NCI-H1436 treated with DMSO at 0.1 percent for 48 hours (cell line): ENCODE data around the gene ASTN2.
"Not testable (repeated sequence)": the region's sequence is repeated elsewhere in the genome, so short reads cannot be mapped to it uniquely, and the experiment has no call there.

ENCODE experiments used
- DNase-seq: peaks from one replicate; lab custom pipeline; 2025; lab: John Stamatoyannopoulos, UW

Gene ASTN2

DNA sequence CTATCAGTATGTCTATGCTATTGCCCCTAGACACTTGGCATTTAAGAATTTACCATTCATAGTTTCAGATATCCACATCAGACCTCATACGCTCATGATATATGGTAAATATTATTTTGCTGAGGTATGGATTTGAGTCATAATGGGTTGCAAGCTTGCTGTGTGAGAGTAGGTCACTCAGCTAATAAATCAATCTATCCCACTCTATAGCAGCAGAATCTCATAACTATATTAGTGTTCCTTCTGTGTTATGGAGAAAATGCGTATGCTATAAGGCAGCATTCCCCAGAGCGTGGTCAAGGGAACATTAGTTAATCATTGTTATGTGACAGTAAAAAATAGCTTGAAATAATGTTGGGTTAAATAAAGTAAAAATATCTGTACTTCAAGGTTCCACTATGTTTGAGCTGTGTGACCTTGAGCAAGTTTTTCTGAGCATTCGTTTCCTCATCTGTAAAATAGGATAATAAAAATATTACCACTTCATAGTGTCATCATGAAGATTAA is 720.0 kb downstream of the ASTN2 start:
- DNase-seq, result no peak

DNA sequence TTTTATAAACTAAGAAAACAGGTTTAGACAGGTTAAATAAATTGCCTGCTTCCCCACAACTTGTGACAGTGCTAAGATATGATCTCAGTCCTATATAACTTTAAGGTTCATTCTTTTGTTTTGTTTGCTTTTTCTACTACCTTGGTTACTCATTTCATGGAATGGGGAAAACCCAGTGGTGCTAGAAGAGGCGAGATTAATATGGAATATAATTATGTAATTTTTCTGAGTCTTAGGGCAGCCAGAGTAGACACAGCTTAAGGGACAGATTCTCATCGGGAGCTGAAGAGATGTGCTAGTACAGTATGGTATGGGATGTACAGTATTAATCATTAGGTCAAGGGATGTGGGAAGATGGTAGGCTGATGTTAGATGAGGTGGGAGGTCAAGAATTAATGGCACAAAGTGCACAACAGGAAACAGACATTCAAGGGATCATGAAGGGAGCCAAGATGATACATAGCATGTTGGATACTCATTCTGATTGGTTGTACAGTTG is 721.6 kb downstream of the ASTN2 start:
- DNase-seq, result no peak

DNA sequence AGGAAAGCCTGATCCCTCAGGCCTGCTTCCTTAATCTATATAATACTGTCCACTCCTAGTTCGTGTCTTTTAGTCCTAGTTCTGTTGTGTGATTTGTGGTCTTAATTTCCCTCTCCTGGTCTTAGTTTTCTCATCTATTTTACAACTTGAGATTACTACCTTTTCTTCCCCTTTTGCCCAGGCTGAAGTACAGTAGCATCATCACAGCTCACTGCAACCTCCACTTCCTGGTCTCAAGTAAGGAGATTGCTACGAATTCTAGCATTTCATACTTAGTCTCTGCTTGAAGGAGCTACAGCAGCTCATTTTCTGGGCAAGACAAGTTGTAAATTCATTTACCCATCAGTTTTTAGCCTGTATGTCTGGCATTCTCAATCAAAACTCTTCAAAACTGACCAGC is 722.2 kb downstream of the ASTN2 start:
- no peak for DNase-seq

DNA sequence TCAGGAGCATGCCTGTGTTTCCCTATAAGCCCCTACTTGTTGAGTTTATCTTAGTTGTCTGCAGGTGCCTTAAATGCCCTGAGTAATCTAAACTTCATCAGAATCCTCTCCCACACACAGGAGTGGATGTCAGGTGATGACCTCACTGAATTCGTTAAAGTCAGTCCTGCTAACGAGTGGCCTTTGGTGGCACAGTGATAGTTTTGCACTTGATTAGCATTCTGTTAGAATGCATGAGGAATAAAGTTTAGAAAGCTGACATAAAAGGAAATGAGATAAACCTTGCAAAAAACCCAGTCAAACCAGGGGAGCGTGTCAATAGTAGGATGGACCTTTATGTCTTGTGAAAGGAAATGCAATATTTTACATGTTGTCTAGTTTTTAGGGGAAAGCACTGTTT is 723.2 kb downstream of the ASTN2 start:
- no peak for DNase-seq

DNA sequence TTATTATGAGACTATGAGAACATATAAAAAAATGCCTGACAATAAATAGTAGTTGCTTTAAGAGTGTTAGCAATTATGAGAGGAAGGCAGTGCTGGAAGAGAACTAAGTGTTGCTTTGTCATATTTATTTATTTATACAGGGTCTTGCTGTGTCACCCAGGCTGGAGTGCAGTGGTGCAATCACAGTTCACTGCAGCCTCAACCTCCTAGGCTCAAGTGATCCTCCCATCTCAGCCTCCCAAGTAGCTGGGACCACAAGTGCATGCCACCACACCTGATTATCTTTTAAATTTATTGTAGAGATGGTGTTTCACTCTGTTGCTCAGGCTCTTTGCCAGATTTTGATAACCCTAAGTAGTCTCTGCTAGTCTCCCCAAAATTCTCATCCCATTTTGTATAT is 724.1 kb downstream of the ASTN2 start:
- DNase-seq, result not testable (repeated sequence)

DNA sequence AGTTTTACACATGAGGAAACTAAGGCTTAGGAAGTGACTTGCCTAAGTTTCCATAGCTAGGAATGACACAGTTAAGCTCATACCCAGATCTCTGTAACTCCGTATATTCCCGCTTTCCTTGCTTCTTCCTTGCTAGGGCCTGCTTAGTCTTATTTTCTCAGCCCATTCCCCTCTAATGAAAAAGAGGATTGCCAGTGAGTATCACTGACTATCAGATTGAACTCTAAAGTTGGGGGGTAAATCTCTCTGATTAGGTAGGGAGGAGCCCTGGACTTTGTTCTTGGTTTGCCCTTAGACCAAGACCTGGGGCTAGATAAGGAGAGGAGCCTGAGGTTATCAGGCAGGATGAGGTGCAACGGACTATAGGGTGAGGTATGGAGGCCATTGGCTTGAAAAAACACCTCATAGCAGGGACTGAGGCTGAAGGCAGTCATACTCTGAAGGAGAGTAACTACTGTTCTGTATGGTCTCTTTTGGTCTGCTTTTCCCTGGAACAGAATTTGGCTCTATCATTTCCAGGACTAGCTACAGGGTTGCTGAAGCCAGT is 725.3 kb downstream of the ASTN2 start:
- no peak for DNase-seq

DNA sequence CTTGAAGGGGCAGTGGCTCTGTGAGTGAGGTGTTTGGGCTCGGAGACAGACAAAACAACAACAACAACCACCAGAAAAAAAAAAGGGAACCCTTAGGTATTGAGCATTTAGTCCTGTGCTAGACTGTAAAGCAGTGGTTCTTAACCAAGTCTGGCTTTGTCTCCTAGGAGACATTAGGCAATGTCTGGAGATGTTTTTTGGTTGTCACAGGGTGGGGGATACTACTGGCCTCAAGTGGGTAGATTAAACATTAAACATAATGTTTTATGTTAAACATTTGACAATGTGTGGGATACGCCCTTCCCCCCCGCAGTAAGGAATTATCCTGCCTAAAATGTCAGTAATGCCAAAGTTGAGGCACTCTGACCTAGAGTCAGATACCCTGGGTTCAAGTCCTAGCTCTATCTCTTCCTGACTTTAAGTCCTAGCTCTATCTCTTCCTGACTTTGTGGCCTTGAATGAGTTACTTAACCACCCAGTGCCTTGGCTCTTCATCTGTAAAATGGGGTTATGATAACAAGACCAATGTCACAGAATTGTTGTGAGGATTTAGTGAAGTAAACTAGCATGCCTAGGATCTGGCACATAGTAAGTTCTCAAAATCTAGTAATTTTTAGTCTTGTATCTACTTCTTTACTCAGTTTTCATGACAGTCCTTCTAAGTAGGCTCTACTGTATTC is 725.9 kb downstream of the ASTN2 start:
- DNase-seq, result no peak

DNA sequence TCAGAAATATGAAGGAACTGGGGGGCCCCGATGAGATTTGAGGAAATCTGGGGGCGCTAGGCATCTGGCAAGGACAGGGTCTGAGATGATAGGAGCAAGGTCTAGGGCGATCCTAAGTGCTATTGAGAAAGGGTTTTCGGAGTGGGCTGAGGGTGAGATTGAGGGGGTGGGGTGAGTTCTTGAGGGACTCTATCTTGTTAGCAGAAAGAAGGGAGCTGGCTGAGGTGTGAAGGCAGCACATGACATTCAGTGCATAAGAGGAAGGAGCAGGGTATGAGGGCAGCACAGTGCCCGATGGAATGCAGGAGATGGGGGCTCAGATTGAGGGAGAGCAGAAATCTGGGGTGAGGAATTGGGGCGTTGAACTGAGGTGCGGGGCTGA is 727.1 kb downstream of the ASTN2 start:
- DNase-seq, result no peak

DNA sequence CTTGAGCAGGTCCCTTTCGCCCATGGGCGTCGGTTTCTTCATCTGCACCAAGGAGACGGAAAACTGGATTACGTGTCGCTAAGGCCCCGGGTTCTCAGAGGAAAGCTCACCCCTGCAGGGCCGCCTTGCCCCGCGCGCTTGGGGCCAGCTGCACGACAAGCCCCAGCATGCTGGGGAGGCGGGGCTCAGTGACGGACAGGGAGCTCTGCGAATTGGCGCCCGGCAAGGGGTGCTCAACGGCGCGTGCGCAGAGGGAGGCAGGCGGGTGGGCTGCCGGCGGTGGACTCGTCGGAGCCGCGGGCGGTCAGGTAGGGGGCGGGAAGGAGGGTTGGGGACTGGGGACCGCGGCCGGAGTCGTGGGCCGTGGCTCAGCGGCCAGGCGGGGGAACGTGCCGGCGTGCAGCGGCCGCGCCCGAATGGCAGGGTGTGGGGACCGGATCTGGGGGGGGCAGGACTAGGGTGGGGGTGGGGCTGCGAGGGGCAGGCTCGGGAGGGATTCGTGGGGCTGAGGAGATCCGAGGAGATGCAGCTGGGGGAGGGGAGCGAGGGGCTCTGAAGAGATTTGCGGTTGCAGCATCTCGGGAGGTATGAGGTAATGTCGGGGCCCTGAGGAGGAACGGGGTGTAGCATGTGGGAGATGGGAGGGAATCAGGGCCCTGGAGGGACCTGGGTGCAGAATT is 727.6 kb downstream of the ASTN2 start, which contains the start of gene TRIM32:
Gene TRIM32 (plus strand): TSS at position 232 of the 680 bp plus-strand sequence. CDS start 10,438 bp downstream, outside the sequence.
- DNase-seq, result peak; percentile 62

DNA sequence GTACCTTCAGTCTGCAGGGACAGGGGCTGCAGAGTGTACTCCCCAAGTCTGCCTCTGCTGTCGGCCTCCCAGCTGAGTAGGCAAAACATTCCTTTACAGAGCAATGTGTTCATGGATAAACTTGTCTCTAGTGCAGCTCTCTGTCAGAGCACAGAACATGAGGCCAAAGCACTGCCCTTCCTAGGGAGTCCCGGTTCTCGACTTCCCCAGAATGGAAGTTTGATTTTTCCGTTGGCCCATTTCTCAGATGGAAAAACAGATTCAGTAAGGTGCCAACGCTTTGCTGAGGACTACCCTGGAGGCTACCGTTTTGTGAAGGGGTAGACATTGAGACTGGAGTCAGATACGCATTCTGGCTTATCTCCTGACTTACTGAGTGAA is 728.2 kb downstream of the ASTN2 start:
- no peak for DNase-seq

DNA sequence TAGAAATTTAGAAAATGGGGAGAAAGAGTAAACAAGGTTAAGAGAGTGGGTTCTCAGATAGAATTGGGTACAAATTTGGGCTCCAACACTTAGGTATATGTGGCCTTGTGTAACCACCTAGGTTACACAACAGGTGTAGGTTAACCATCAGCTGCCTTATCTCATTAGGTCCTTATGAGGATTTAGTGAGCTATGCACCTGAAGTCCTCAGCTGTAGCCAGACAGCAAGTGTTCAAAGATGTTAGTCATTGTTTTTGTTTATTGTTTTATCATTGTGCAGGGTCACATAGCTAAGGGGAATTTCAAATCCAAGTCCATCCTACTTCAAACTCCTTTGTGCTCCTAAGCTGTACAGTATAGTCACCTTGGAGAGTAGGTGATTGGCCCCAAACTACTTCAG is 728.7 kb downstream of the ASTN2 start:
- DNase-seq, result no peak

DNA sequence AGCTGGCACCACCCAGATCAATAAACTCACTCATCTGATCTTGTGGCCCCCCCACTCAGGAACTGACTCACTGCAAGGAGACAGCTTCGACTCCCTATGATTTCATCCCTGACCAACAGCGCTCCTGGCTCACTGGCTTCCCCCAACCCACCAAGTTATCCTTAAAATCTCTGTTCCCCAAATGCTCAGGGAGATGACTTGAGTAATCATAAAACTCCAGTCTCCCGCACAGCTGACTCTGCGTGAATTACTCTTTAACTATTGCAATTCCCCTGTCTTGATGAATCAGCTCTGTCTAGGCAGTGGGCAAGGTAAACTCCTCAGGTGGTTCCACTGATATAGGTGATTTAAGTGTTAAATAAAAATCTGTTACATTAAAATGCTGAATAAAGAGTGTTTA is 729.7 kb downstream of the ASTN2 start:
- DNase-seq, result no peak

DNA sequence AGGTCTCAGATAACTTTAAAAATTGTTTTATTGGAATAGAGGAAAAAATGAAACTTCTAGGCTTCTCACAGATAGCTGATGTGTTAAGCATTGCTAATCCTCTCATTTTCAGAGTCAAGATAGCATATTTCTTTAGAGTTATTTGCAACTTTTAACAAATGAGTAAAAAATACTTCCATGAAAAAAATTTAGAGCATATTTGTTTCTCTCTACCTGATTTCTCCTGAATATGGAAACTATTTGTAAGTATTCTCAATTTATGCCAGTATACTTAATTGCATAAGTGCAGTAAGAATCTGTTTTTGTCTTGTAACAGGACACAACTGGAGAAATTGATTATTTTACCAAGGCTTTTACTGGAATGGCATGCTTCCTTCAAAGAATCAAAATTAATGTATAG is 731.3 kb downstream of the ASTN2 start:
- DNase-seq, result no peak

DNA sequence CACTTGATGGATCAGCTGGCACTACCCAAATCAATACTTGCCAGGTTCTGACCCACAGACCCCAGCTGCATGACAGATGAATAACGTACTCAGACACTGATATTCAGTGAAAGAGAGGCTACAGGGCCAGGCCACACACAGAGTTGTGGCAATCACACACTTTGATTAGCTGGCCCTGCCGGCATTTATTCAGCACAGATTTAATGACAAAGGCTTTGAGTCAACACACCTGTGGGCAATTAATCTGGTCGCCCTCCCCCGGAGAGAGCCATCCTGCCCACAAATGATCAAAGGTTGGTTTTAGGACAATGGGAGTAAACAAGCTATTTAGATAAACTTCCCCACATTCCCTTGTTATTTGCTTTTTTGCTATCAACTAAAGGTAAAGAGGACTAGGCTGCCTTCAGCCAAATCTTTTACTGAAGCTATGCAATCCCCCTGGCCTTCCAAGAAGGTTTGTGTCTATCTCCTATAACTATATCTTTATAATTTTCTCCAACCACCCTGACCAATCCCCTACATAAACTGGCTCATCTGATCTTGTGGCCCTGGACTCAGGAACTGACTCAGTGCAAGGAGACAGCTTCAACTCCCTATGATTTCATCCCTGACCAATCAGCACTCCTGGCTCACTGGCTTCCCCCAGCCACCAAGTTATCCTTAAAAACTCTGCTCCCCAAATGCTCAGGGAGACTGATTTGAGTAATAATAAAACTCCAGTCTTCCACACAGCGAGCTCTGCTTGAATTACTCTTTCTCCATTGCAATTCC is 740.5 kb downstream of the ASTN2 start:
- no peak for DNase-seq

DNA sequence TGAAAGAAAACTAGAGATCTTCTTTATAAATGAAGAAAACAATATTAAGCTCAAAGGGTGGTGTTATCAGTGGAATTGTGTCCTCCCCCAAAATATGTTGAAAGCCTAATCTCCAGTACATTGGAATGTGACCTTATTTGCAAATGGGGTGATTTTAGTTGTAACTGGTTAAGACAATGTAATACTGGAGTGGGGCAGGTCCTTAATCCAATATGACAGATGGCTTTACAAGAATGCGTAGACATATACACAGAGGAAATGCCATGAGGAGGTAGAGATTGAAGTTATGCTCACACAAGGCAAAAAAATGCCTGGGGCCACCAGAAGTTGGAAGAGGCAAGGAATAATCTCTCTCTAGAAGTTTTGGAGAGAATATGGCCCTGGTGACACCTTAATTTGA is 741.5 kb downstream of the ASTN2 start:
- no peak for DNase-seq

DNA sequence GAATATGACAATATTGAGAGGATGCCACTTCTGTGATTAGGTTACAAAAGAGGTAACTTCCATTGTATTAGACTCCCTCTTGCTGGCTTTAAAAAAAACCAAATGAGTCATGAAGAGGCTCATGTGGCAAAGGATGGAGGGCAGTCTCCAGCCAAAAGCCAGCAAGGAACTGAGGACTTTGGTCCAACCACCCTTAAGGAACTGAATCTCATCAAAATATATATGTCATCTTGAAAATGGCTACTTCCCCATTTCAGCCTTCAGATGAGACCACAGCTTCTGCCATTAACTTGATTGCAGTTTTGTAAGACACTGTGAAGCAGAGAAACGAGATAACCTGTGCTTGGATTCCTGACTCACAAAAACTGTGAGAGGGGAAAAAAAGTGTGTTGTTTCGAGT is 743.3 kb downstream of the ASTN2 start:
- DNase-seq, result no peak

DNA sequence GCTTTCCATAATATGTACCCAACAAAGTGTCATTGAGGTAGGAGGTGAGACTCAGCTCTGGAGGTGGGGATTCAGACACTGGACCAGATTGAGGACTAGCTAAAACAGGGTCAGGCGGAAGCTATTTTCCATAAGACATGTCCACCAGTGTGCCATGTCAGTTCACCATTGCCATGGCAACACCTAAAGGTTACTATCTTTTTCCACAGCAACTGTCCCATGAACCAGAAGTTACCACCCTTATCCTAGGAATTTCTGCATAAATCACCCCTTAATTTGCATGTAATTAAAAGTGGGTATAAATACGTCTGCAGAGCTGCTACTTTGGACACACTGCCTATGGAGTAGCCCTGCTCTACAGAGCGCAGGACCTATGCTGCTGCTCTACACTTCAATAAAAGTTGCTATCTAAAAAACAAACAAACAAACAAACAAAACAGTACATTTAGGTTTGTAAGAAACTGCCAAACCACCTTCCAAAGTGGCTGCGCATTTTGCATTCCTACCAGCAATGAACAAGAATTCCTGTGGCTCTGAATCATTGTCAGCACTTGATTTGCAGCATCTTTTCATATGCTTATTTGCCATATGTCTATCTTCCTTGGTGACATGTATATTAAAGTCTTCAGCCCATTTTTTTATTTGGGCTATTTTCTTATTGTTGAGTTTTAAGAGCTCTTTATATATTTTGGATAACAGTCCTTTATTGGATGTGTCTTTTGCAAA is 745.7 kb downstream of the ASTN2 start:
- DNase-seq, result no peak

DNA sequence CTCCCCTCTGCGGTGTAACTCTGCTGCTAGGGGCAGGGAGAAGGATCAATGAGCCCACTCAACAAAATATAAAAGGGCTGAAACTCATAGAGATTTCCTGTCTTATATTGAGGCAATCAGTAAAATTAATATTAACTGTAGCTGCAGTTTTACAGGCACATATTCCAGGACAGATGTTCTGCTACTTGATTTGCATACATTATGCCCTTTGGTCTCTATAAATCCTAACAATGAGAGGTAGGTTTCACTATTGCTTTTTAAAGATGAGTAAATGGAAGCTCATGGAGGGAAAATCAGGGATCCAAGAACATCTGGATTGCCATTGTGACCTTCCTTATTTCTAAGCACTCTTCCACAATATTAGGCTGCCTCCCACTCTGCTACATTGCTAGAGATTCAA is 751.3 kb downstream of the ASTN2 start:
- DNase-seq, result no peak

DNA sequence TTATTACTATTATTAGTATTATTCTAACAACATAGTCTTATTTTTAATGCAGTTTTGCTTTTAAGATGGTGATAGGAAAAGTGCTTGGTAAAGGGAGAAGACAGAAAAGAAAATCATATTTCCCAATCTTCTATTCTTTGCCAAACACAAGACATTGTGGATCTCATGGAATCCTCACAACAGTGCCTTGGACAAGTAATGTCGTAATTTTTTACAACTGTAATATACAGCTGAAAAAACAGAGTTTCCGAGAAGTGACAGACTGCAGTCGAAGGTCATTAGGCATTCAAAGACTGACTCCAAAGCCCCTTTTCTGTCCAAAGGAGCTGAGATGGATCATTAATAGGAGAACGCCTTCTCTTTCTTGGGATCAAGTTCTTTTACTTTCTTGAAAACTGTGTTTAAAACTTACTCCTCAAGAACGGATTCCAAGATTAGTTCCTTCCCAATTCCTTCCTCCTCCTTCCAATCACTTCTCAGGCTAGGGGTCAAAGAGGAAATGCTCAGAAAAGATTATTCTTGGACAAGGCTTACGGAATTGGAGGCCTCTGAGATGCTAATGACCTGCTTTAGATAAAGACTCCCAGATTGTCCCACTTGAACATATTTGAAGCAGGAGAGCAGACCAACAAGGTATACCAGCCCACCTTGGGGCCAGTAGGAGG is 752.1 kb downstream of the ASTN2 start:
- DNase-seq, result no peak

DNA sequence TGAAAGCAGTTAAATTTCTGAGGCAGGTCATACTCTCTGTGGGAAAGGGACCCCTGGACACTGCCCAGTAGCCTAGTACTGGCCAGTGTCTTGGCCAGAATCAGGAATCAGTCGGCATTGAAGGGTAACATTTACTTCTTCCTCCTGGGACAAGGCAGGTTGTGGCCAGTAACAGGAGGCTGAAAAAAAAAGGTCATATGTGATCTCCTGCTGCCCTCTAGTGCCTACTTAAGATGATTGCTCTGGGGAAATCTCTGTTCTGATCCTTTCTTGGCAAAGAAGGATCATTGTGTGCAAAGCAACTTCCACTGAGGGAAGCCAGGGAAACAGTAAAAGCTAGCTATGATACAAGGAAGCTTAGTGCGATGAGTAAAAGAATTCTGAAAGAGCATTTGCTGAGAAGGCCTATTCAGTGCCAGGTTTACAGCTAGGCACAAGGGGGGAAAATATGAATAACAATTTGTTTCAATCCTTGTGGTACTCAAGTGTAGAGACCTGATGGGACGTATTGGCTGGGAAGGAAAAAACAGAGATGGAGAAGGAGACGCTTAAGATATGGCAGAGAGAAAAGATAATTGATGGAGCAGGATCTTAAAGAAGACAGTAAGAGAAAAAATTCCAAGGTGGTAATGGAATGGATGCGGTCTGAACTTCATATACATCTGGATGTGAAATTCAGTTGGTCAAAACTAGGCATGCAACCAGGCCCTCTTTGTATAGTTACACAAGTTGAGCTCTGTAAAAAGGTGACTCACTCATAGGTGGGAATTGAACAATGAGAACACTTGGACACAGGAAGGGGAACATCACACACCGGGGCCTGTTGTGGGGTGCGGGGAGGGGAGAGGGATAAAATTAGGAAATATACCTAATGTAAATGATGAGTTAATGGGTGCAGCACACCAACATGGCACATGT is 753.6 kb downstream of the ASTN2 start:
- DNase-seq, result peak; percentile 24
